ENCODE measurements around the gene GATB. TPM values are rescaled to one million over a fixed set of nuclear protein-coding genes. Genes with fewer than 3 reads are reported as not detected.
A peak's percentile ranks its signal among the peaks of the same experiment; 100 is the strongest.

The GATB gene
- total RNA-seq, 1 donor from 2014 or later = 35.9 TPM

GRCh38 chr4:151653548-151653918, 107.3 kb downstream of the GATB start:
- DNase-seq (ENCODE audit: low spot score) = no peak

- no peak for DNase-seq (ENCODE audit: low spot score)
Measured at GRCh38 chr4:151652841-151653547, 107.8 kb downstream of the GATB start.

DNA sequence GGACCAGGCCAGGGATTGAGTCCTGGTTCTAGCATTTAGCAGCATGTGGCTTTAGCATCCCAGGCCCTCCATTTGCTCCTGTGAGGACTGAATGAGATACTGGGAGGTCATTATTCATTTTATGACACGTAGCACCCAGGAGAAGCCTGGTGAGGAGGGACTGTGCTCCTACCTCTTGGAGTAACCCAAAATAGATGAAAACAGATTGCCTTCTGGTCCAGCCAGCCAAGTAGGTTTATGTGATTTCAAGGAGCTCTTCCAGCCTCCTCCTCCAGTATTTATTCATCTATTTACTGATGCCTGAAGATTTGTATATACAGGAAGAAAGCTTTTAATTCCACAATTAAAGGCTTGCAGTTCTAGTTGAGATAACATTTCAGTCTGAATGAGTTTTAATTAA, 109.3 kb downstream of the GATB start:
- DNase-seq (ENCODE audit: low spot score) = no peak

DNA sequence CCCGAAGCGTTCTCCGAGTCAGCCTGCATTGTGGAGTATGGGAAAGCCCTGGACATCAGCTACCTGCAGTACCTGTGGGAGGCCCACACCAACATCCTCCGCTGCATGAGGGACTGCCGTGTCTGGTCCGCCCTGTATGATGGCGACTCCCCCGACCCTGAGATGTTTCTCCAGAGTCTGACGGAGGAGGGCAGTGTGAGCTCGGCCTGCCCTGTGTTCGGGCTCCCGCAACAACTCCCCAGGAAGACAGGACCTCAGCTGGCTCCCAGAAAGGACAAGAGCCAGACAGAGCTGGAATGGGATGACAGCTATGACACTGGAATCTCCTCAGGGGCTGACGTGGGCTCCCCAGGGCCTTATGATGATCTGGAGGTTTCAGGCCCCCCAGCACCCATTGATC, 111.3 kb downstream of the GATB start:
- no peak for DNase-seq (ENCODE audit: low spot score)

DNA sequence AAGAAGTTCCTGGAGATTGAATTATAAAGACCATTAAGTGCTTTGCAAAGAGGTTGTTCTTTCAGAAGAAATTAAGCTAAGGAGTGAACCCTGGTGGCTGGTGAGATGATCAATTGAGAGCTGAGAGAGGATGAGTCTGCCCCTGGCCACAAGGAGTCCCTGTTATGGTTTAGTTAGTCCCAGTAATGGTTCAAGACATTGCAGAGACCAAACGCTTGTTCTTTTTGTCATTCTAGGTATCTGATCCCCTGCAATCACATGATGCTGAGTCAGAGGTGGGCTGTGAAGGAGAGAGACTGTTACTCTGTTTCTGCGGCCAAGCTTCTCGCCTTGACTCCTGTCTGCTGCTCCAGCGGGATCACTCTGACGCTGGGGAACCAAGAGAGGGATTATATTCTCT, 114.5 kb downstream of the GATB start:
- DNase-seq (ENCODE audit: low spot score) = no peak

DNA sequence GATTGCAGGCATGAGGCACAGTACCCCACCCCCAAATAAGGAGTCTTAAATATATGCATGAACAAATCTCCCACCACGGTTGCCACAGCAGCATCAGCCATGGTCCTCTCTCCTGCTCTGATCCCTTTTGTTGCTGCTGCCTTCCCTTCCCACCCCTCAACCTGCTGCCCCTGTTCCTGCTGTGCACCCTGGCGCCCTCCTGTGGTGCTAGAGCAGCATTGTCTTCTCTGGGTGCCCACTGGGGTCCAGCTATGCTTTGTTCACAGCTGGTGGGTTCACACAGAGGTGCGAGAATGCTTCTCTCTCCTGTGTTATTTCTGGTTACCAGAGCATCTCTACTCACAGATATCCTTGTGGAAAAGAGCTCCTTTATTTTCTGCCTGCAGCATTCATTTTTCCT, 116.2 kb downstream of the GATB start:
- DNase-seq (ENCODE audit: low spot score) = no peak

DNA sequence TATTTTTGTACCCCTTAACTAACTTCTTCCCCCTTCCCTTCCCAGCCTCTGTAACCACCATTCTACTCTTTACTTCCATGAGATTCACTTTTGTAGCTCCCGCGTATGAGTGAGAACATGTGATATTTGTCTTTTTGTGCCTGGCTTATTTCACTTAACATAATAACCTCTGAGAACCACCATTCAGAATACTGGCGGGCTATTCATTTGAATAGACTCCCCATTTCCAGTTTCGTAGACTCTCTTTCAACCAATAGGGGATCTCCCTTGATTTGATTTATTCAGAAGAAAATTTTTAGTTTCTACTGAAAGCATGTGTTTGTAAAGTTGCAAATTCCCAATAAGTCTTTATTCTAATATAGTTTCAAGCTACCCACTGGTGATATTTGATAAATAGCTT, 117.2 kb downstream of the GATB start:
- DNase-seq (ENCODE audit: low spot score) = no peak

- no peak for DNase-seq (ENCODE audit: low spot score)
Measured at GRCh38 chr4:151641983-151642382, 118.8 kb downstream of the GATB start.

DNA sequence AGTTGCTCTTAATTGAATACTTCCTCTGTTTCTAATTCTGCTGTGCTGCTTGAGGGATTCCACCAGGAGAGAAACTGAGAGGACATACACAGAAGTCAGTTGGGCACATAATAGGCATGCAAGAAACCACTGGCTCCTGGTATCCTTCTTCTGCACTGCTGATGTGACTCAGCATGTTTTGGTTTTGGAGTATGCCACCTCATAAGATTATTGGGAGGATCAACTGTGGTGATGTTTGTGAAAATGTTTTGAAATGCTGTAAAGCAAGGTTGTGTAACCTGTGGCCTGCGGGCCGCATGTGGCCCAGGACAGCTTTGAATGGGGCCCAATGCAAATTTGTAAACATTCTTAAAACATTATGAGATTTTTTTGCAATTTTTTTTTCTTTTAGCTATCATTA, 119.6 kb downstream of the GATB start:
- DNase-seq (ENCODE audit: low spot score) = no peak

GRCh38 chr4:151640381-151640780, 120.4 kb downstream of the GATB start:
- peak; percentile 74 for DNase-seq (ENCODE audit: low spot score)

DNA sequence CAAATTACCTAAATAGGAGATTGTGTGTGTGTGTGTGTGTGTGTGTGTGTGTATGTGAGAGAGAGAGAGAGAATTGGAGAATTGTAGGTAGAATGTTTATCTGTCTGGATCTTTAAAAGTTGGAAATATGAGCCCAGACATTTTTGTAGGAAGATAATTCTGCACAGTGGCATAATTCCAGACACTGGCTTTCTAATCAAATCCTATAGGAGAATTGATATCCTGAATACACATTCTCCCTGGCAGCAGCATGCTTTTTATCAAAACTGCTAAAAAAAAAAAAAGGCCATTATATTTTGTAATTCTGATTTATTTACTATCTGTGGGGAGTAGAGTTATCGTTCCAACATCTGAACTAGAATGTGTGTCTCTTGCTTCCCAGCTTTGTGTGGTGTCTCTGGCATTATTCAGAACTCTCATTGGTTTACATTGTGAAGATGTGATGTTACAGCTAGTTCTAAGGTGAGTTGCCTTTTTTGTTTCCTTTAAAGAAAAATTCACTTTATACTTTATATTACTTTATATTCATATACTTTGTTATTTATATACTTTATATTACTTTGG, 122.4 kb downstream of the GATB start:
- DNase-seq (ENCODE audit: low spot score) = no peak

DNA sequence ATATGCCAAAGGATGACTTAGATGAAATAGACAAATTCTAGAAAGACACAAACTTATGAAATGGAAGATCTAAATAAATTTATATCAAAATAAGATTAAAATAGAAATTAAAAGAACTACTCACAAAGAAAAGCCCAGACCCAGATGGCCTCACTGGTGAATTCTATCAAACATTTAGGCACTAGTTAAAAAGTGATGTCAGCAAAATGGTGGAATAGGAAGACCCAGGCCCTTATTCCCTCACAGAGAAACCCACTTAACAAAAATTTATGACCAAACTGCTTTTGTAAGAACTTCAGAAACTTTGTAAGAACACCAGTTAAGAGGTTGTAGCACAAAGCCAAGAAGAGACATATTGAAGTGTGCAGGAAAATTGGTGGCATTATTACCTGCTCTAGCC, 129.5 kb downstream of the GATB start:
- DNase-seq (ENCODE audit: low spot score) = no peak

DNA sequence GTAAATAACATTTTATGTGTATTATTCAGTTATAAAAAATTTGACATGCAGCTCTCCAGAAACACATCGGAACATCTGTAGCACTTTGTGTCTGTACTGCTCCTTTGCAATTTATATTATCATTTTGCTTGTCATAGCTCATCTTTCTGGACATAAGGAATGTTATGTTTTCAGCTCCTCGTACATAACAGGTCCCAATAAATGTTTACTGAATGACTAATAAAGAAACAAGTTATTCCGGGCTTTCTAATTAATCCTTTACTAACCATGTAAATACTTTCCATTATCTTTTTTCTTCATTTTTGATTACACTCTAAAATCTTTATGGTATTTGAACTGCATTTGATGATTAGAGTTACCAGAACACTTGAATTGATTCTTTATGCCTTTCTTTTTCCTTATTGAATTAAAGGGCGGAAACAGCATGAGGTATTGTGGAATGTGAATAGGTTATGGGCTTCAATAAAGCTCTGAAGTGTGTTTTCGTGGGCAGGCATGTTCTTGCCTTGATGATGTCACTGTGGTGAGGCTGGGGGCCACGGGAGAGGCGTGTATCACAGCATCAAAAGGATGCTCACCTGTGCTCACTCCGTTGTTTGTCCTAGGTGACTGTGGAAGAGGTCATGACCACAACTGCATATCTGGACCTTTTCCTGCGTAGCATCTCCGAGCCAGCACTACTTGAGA, 131.6 kb downstream of the GATB start:
- DNase-seq (ENCODE audit: low spot score) = peak; percentile 49

GRCh38 chr4:151628001-151628608, 132.7 kb downstream of the GATB start:
- peak; percentile 94 for DNase-seq (ENCODE audit: low spot score)

- DNase-seq (ENCODE audit: low spot score) = peak; percentile 82
Measured at GRCh38 chr4:151627491-151627890, 133.3 kb downstream of the GATB start.

GRCh38 chr4:151626751-151627150, 134.1 kb downstream of the GATB start:
- DNase-seq (ENCODE audit: low spot score) = peak; percentile 91

DNA sequence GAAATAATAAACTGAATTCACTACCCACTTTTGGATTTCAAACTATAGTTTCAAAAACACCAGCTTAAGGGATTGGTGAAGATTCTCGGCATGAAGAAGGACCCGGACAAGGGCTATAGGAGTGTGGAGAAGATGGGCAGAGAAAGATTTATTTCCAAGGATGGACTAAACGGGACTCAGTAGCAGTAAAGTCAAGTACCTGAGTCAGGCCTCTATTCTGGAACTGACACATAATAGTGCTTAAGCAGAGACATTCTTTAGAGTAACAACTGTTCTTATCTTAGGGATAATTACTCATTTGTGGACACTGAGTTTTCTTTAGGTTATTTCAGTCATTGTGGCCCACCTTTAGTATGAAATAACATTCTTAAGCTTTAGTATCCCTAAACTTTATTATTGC, 134.6 kb downstream of the GATB start:
- DNase-seq (ENCODE audit: low spot score) = no peak

- DNase-seq (ENCODE audit: low spot score) = no peak
Measured at GRCh38 chr4:151624626-151625565, 135.9 kb downstream of the GATB start.
